Vagina (tissue), 2 donors: ENCODE measurements around the gene MAP7. TPM values are rescaled to one million over a fixed set of nuclear protein-coding genes. Genes with fewer than 3 reads are reported as not detected.

Experiments
- DNase-seq, 2 donors: peaks; one replicate each; pipeline ENCODE4 v3.0.0-alpha.2; 2017; ENCODE audit errors: extremely low spot score in 2 of 2
- H3K27ac ChIP-seq: fragments of 200-600 bp; sonication (generic); one replicate; pipeline ENCODE4 v1.5.1; 2019
- H3K27me3 ChIP-seq: fragments of 200-600 bp; sonication (generic); one replicate; pipeline ENCODE4 v1.5.1; 2019
- H3K36me3 ChIP-seq, 2 donors: fragments of 200-600 bp; sonication (generic); one replicate each; pipeline ENCODE4 v1.5.1; 2017 to 2019
- H3K4me1 ChIP-seq: fragments of 200-600 bp; sonication (generic); one replicate; pipeline ENCODE4 v1.5.1; 2019
- H3K4me3 ChIP-seq, 2 donors: fragments of 200-600 bp; sonication (generic); 1 replicate in 1 of 2; 2 replicates in 1 of 2; pipeline ENCODE4 v1.5.1; 2016 to 2019
- H3K9me3 ChIP-seq: fragments of 200-600 bp; sonication (generic); one replicate; pipeline ENCODE4 v1.5.1; 2019
- CTCF ChIP-seq, 3 experiments: fragments of 450-650 bp in 2 of 3; fragments of 200-600 bp in 1 of 3; sonication (generic) in 1 of 3; IDR thresholded peaks; one replicate each; pipeline ENCODE4 v1.5.1; 2017 to 2019; ENCODE audit warnings: antibody characterized with exemption in 3 of 3, mild to moderate bottlenecking in 2 of 3, moderate library complexity in 2 of 3
- POLR2A ChIP-seq, 2 donors: fragments of 450-650 bp; IDR thresholded peaks; one replicate each; pipeline ENCODE4 v1.6.1; 2017; ENCODE audit warnings: antibody characterized with exemption in 2 of 2, mild to moderate bottlenecking in 2 of 2, moderate library complexity in 2 of 2
- POLR2AphosphoS5 ChIP-seq, 2 donors: sonication (generic); formaldehyde crosslinking; IDR thresholded peaks; one replicate each; pipeline ENCODE4 v1.9.0; 2017; ENCODE audit warnings: antibody characterized with exemption in 2 of 2, mild to moderate bottlenecking in 2 of 2, low read depth in 1 of 2; ENCODE audit not compliant: insufficient read depth in 1 of 2
- intact Hi-C: fragments of 100-400 bp; cut with DNase I; formaldehyde crosslinking; loops from one replicate; pipeline ENCODE4 v1.15.1; 2023
- total RNA-seq: library from RNA; depleted of rRNA; stranded (reverse); fragments of >200 nt; gene quantifications from one replicate; pipeline ENCODE4 v1.2.3, GENCODE V29; 2016

Gene MAP7
- total RNA-seq, 1 donor from 2014 or later: 9.3 TPM

- H3K4me3 ChIP-seq: no peak overlapping the region
- DNase-seq: no peak
- no peaks in the 10 kb centered on the region for H3K36me3 ChIP-seq
- no peaks in the 10 kb centered on the region for H3K4me1 ChIP-seq
- TF ChIP-seq POLR2A (IDR thresholded peaks at IDR 0.05): no peak
- no peak for TF ChIP-seq CTCF (IDR thresholded peaks at IDR 0.05)
- TF ChIP-seq POLR2AphosphoS5 (IDR thresholded peaks at IDR 0.05; ENCODE audit: insufficient read depth in 1 of 2, low read depth in 1 of 2): no peak
- H3K9me3 ChIP-seq: no peaks in the 10 kb centered on the region
- intact Hi-C loops: no loop called here
- no peak overlapping the region for H3K27ac ChIP-seq
- no peaks in the 10 kb centered on the region for H3K27me3 ChIP-seq
Observed at GRCh38 chr6:136415351-136416007, 134.7 kb downstream of the MAP7 start.

- H3K36me3 ChIP-seq: no peaks in the 10 kb centered on the region
- no peak overlapping the region for H3K4me3 ChIP-seq
- intact Hi-C loops: no loop called here
- no peak for TF ChIP-seq POLR2A (IDR thresholded peaks at IDR 0.05)
- no peak for TF ChIP-seq POLR2AphosphoS5 (IDR thresholded peaks at IDR 0.05; ENCODE audit: insufficient read depth in 1 of 2, low read depth in 1 of 2)
- no peak for TF ChIP-seq CTCF (IDR thresholded peaks at IDR 0.05)
- H3K4me1 ChIP-seq: no peaks in the 10 kb centered on the region
- no peaks in the 10 kb centered on the region for H3K9me3 ChIP-seq
- DNase-seq: no peak
- H3K27me3 ChIP-seq: no peaks in the 10 kb centered on the region
- no peak overlapping the region for H3K27ac ChIP-seq
Observed at GRCh38 chr6:136412410-136412809, 137.8 kb downstream of the MAP7 start.

GRCh38 chr6:136411453-136412354 lies 138.5 kb downstream of the MAP7 start:
- H3K27ac ChIP-seq: no peak overlapping the region
- no peaks in the 10 kb centered on the region for H3K4me1 ChIP-seq
- H3K27me3 ChIP-seq: no peaks in the 10 kb centered on the region
- intact Hi-C loops: no loop called here
- no peaks in the 10 kb centered on the region for H3K36me3 ChIP-seq
- H3K9me3 ChIP-seq: no peaks in the 10 kb centered on the region
- TF ChIP-seq CTCF (IDR thresholded peaks at IDR 0.05): no peak
- no peak for TF ChIP-seq POLR2A (IDR thresholded peaks at IDR 0.05)
- no peak for TF ChIP-seq POLR2AphosphoS5 (IDR thresholded peaks at IDR 0.05; ENCODE audit: insufficient read depth in 1 of 2, low read depth in 1 of 2)
- no peak for DNase-seq
- no peak overlapping the region for H3K4me3 ChIP-seq

- H3K27me3 ChIP-seq: no peaks in the 10 kb centered on the region
- H3K9me3 ChIP-seq: no peaks in the 10 kb centered on the region
- no peak overlapping the region for H3K27ac ChIP-seq
- intact Hi-C loops: no loop called here
- H3K4me1 ChIP-seq: no peaks in the 10 kb centered on the region
- TF ChIP-seq CTCF (IDR thresholded peaks at IDR 0.05) (no peak), POLR2AphosphoS5 (IDR thresholded peaks at IDR 0.05; ENCODE audit: insufficient read depth in 1 of 2, low read depth in 1 of 2) (no peak), POLR2A (IDR thresholded peaks at IDR 0.05) (no peak)
- no peaks in the 10 kb centered on the region for H3K36me3 ChIP-seq
- no peak for DNase-seq
- H3K4me3 ChIP-seq: no peak overlapping the region
Observed at GRCh38 chr6:136411025-136411325, 139.2 kb downstream of the MAP7 start.
